HG03060 (cell line): ENCODE data around the gene CNTN1.
"Not testable (repeated sequence)": the region's sequence is repeated elsewhere in the genome, so short reads cannot be mapped to it uniquely, and the experiment has no call there.

Source experiments
- ATAC-seq: cut with Tn5 transposase; IDR thresholded peaks from one replicate; pipeline ENCODE4 v1.9.1; 2021; ENCODE audit warnings: low read depth, moderate number of reproducible peaks; ENCODE audit not compliant: unreplicated experiment

The CNTN1 gene

DNA sequence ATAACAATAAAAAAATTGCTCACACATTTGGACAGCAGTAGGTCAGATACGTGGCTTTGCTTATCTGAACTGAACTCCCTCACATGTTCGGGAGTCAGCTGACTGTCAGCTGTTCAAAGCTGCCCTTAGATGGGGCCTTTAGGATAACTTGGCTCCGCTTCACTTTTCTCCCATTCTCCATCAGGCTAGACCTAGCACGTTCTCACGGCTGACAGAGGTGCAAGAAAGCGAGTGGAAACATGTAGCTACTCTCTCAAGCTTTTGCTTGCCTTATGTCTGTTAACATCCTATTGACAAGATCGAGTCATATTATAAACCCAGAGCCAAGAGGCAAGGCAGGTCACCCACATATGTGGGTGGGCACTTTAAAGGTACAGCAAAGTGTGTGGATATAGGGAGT lies 383.9 kb downstream of the CNTN1 start:
- ATAC-seq, result no peak

DNA sequence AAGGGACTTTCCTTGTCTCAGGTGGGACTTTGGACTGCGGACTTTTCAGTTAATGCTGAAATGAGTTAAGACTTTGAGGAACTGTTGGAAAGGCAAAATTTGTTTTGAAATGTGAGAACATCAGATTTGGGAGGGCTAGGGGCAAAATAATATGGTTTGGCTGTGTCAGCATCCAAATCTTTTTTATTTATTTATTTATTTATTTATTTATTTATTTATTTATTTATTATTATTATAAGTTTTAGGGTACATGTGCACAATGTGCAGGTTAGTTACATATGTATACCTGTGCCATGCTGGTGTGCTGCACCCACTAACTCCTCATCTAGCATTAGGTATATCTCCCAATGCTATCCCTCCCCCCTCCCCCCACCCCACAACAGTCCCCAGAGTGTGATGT lies 389.0 kb downstream of the CNTN1 start:
- not testable (repeated sequence) for ATAC-seq

GRCh38 chr12:41089438-41089837 lies 397.2 kb downstream of the CNTN1 start:
- ATAC-seq, result no peak

- no peak for ATAC-seq
Observed at GRCh38 chr12:41092115-41092514, 399.9 kb downstream of the CNTN1 start.

GRCh38 chr12:41096797-41097196 lies 404.6 kb downstream of the CNTN1 start:
- ATAC-seq, result no peak

DNA sequence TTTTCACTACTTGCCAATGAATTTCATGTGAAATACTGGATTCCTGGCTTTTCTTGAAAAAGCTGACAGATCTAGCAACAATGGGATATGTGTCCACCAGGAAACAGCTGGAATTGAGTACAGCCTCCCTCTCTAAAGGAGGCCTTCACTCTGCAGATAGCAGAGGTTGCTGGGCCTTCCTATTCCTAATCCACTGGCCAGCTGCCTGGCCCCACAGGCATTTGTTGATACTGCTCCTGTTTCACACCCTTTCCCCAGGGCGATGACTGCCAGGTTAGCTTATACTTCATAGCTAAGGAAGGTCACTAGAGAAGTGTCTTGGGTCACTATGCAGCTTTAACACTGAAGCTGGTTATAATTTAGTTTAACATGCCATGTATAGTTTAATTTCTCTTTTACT lies 408.3 kb downstream of the CNTN1 start:
- no peak for ATAC-seq

DNA sequence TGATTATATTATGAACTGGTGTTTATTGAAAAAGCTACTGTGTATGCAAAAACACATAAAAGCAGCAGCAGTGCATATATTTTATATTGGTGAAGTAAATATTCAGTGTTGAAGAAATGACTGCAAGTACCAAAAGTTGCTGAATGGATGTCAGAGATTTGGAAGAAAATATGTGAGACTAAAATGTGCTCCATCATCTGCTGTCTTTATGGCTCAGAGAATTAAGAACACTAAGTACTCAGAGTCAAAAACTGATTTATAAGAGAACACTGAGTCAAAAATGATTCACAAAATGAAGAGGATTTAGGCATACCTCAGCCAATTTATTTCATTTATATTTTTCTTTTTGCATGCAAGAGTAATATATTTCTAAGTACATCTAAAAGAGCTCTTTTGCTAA lies 409.6 kb downstream of the CNTN1 start:
- no peak for ATAC-seq

DNA sequence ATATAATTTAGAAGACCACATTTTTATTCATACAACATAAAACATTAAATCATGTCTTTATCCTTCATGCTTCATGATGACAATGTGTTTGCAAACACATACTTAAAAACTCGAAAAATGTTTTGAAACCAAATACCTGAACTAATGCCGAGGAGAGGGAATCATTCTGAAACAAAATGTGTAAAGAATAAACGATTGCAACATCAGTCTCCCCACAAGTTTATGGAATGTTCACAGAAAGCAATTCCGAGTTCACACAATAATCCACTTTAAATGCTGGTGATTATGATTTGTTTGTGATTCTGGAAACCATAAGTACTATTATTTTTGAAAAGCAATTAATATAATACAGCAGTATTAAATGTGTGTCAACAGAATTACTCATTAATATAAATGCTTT lies 411.4 kb downstream of the CNTN1 start:
- ATAC-seq, result no peak

DNA sequence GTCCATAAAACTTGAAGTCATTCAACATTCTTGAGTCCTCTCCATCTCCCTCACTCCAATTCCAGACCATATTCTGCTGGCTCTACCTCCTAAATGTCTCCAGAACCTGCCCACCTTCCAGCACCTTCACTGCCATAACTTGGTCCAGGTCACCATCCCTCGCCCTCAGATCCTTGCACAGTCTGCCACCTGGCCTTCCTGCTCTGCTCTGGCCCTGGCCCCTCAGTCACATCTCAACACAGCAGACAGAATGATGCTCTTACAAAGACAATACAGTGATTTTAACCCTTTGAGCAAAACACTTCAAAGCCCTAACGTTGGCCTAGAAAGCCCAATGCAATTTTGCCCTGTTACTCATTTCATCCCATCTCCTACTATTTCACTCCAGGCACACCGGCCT lies 414.1 kb downstream of the CNTN1 start:
- ATAC-seq, result no peak

DNA sequence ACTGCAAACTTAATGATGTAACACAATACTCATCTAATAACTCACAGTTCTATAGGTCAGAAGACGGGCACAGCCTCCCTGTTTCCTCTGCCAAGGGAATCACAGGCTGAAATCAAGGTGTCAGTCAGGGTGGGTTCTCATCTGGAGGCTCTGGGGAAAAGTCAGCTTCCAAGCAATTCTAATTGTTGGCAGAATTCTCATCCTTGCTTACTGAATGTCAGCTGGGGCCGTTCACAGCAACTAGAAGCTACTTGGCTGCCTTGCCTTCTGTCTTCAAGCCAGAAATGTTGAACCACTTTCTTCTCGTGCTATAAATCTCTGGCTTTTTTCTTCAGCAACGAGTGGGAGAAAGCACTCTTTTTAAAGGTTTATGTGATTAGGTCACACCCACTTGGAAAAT lies 415.8 kb downstream of the CNTN1 start:
- no peak for ATAC-seq

DNA sequence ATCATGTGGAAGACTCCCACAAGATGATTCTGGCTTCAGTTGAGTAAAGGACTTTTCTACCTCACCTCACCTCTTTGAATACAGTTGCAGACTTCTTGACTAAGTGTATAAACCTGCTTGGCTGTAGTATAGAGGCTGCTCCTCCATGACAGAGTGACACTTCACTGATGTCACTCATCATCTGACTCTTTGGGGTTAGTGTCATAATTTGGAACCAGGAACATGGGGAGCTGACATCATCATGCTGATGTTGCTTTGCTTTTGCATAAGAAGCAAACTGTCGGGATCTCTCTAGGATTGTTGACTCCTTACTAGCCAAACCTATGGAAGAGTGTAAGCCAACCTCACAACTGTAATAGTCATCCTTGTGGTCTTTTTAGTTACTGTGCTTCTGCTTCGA lies 420.7 kb downstream of the CNTN1 start:
- ATAC-seq, result no peak

GRCh38 chr12:41120211-41120610 lies 428.0 kb downstream of the CNTN1 start:
- no peak for ATAC-seq

- no peak for ATAC-seq
Observed at GRCh38 chr12:41121374-41121773, 429.1 kb downstream of the CNTN1 start.
